Neural crest cell (in vitro differentiated cells): ENCODE data around the gene CDH18. TPM values are rescaled to one million over a fixed set of nuclear protein-coding genes. Genes with fewer than 3 reads are reported as not detected.

Experiments used
- DNase-seq: peaks from one replicate; pipeline ENCODE4 v3.0.0; 2021; ENCODE audit warnings: low read depth, mixed read lengths, low spot score
- H3K27ac Mint-ChIP-seq: one replicate; pipeline ENCODE4 v1.8.0; 2021; ENCODE audit warnings: mild to moderate bottlenecking, mixed read lengths; ENCODE audit not compliant: unreplicated experiment
- H3K27me3 Mint-ChIP-seq: 2 replicates; pipeline ENCODE4 v1.8.0; 2021; ENCODE audit warnings: low read depth, mild to moderate bottlenecking, mixed read lengths
- H3K36me3 Mint-ChIP-seq: 2 replicates; pipeline ENCODE4 v1.8.0; 2021; ENCODE audit warnings: low read depth, mild to moderate bottlenecking, mixed read lengths
- H3K4me1 Mint-ChIP-seq: 2 replicates; pipeline ENCODE4 v1.8.0; 2021; ENCODE audit warnings: mixed read lengths
- H3K4me3 Mint-ChIP-seq: one replicate; pipeline ENCODE4 v1.8.0; 2021; ENCODE audit warnings: mild to moderate bottlenecking, mixed read lengths
- H3K9me3 Mint-ChIP-seq: 2 replicates; pipeline ENCODE4 v1.8.0; 2021; ENCODE audit warnings: mixed read lengths
- total RNA-seq: library from RNA; stranded (reverse); gene quantifications from 2 replicates; pipeline ENCODE4 v1.2.1, GENCODE V29; 2021
- TF ChIP-seq, protein P1 (sequence below): fragments of 200-600 bp; sonication (generic); conservative IDR thresholded peaks from 2 replicates; pipeline ENCODE4 v1.5.0; 2021; ENCODE audit warnings: antibody characterized with exemption, mild to moderate bottlenecking

Gene CDH18
- total RNA-seq, 1 donor from 2014 or later, result 2.2 TPM

DNA sequence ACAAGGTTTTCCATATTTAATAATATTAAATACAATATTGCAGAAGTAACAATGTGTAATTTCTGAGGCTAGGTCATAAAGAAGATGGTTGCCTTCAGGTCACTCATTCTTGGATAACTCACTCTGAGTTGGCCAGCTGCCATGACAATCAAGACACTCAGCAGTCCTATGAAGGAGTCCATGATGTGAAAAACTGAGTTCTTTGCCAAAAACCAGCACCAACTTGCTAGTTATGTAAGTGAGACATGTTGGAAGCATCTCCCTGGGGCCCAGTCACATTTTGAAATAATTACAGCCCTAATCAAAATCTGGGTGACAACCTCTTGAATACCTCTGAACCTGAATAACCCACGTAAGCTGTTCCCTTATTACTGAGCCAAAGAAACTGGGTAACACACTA is 453.2 kb downstream of the CDH18 start:
- Mint-ChIP-seq H3K36me3 (no peaks in the 10 kb centered on the region), H3K4me3 (no peak overlapping the region), H3K4me1 (no peaks in the 10 kb centered on the region), H3K27ac (no peak overlapping the region), H3K9me3 (no peaks in the 10 kb centered on the region), H3K27me3 (no peaks in the 10 kb centered on the region)
- TF ChIP-seq, protein P1, sequence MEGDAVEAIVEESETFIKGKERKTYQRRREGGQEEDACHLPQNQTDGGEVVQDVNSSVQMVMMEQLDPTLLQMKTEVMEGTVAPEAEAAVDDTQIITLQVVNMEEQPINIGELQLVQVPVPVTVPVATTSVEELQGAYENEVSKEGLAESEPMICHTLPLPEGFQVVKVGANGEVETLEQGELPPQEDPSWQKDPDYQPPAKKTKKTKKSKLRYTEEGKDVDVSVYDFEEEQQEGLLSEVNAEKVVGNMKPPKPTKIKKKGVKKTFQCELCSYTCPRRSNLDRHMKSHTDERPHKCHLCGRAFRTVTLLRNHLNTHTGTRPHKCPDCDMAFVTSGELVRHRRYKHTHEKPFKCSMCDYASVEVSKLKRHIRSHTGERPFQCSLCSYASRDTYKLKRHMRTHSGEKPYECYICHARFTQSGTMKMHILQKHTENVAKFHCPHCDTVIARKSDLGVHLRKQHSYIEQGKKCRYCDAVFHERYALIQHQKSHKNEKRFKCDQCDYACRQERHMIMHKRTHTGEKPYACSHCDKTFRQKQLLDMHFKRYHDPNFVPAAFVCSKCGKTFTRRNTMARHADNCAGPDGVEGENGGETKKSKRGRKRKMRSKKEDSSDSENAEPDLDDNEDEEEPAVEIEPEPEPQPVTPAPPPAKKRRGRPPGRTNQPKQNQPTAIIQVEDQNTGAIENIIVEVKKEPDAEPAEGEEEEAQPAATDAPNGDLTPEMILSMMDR, result no peak
- DNase-seq, result no peak

DNA sequence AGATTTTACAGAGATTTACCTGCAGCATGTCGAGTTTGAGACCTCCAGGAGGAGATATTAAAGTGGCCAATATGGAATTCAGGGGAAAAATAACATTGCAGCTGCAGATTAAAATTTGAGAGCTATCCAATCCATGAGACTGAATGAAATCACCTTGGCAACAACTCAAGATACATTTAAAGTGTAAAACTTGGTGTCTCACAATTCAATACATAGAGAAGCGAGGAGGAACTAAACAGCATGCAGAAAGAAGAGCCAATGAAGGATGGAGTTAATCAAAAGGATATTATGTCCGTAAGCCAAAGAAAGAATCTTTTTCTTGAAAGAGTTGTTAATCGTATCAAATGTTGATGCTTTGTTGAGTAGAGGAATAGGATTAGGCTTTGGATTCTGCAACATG is 455.1 kb downstream of the CDH18 start:
- Mint-ChIP-seq H3K27ac (no peak overlapping the region), H3K4me1 (no peaks in the 10 kb centered on the region), H3K36me3 (no peaks in the 10 kb centered on the region), H3K4me3 (no peak overlapping the region), H3K27me3 (no peaks in the 10 kb centered on the region), H3K9me3 (no peaks in the 10 kb centered on the region)
- DNase-seq, result no peak
- TF ChIP-seq, protein P1, result no peak

DNA sequence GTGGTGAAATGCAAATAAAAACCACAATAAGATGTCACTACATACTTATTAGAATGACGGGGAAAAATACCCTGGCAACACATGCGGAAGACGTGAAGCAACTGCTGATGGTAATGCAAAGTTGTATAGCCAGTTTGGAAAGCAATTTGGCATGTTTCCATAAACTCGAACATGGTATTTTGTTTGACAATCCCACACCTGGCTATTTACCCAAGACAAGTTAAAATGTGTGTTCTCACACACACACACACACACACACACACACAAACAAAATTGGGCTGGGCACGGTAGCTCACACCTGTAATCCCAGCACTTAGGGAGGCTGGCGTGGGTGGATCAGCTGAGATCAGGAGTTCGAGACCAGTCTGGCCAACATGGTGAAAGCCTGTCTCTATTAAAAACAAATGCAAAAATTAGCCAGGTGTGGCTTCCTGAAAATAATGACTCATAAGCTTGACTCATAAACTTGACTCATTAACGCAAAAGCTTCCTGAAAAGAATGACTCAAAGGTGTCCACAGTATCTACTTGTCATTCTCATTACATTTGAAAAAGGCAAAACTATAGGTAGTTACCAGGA is 456.5 kb downstream of the CDH18 start:
- Mint-ChIP-seq H3K4me1 (no peaks in the 10 kb centered on the region), H3K9me3 (no peaks in the 10 kb centered on the region), H3K4me3 (no peak overlapping the region), H3K27me3 (no peaks in the 10 kb centered on the region), H3K36me3 (no peaks in the 10 kb centered on the region), H3K27ac (no peak overlapping the region)
- DNase-seq, result no peak
- TF ChIP-seq, protein P1, result no peak

DNA sequence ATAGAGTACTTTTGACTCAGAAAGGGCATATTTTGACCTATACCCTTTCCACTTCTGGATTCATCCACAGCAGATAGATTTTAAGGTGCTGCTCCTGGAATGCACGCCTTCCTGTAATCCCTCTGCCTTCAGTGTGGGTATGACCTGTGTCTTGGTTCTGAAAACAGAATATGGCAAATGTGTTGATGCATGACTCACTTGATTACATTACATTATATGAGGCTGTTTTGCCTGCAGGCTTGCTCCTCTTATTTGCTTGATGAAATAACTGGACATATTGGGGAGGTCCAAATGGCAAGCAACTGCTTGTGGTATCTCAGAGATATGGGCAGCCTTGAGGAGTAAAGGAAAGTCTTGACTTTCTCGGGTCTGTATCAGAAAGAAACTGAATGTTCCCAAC is 468.6 kb downstream of the CDH18 start:
- H3K36me3 Mint-ChIP-seq, result no peaks in the 10 kb centered on the region
- no peak for DNase-seq
- no peaks in the 10 kb centered on the region for H3K4me1 Mint-ChIP-seq
- H3K27ac Mint-ChIP-seq, result no peak overlapping the region
- H3K4me3 Mint-ChIP-seq, result no peak overlapping the region
- H3K27me3 Mint-ChIP-seq, result no peaks in the 10 kb centered on the region
- no peaks in the 10 kb centered on the region for H3K9me3 Mint-ChIP-seq
- TF ChIP-seq, protein P1, result no peak

DNA sequence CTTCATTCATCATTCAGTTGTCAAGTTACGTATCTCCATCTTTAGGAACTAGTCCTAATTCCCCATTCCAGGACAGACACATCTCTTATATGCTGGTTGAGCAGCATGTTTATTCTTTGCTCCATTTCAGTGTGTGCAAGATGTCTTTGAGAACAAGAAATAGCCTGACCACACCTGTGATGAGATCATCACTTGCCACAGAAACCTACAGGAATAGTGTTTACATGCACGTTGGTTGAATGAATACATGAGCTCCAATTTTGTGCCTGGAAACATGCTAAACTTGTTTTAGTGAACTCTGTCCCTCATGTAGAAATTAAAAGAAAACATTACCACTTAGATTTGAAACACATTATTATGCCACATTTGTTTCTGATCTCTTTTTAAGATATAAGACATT is 489.1 kb downstream of the CDH18 start:
- H3K27ac Mint-ChIP-seq, result no peak overlapping the region

More for the DNA sequence above, 489.1 kb downstream of the CDH18 start:
- H3K36me3 Mint-ChIP-seq, result no peaks in the 10 kb centered on the region
- H3K4me3 Mint-ChIP-seq, result no peak overlapping the region
- TF ChIP-seq, protein P1, result no peak
- H3K27me3 Mint-ChIP-seq, result no peaks in the 10 kb centered on the region
- peaks cover 9% of the 10 kb centered on the region for H3K4me1 Mint-ChIP-seq
- DNase-seq, result no peak
- no peaks in the 10 kb centered on the region for H3K9me3 Mint-ChIP-seq
